Stomach (tissue), 9 donors: ENCODE results near the gene APP. TPM values are rescaled to one million over a fixed set of nuclear protein-coding genes. Genes with fewer than 3 reads are reported as not detected.
A peak's percentile ranks its signal among the peaks of the same experiment; 100 is the strongest.

Experiments
- DNase-seq, 2 donors: peaks; one replicate each; pipeline versions ENCODE4 v3.0.0 to v3.0.0-alpha.2; 2013 to 2019
- H3K27ac ChIP-seq, 5 donors: fragments of 200-600 bp in 4 of 5; sonication (generic) in 4 of 5; one replicate each; pipeline ENCODE4 v1.5.1; 2013 to 2019; ENCODE audit warnings: mild to moderate bottlenecking in 1 of 5, moderate library complexity in 1 of 5
- H3K27me3 ChIP-seq, 3 donors: fragments of 200-600 bp; sonication (generic); one replicate each; pipeline ENCODE4 v1.5.1; 2017 to 2019; ENCODE audit warnings: mixed run types in 1 of 3
- H3K36me3 ChIP-seq, 4 donors: fragments of 200-600 bp; sonication (generic); 1 replicate in 3 of 4; 2 replicates in 1 of 4; pipeline ENCODE4 v1.5.1; 2016 to 2019
- H3K4me1 ChIP-seq, 4 donors: fragments of 200-600 bp; sonication (generic); one replicate each; pipeline ENCODE4 v1.5.1; 2016 to 2019
- H3K4me3 ChIP-seq, 4 donors: fragments of 200-600 bp; sonication (generic) in 3 of 4; one replicate each; pipeline ENCODE4 v1.5.1; 2016 to 2019; ENCODE audit warnings: mild to moderate bottlenecking in 1 of 4
- H3K9me3 ChIP-seq, 4 donors: fragments of 200-600 bp; sonication (generic); one replicate each; pipeline ENCODE4 v1.5.1; 2016 to 2019
- EP300 ChIP-seq: sonication (generic); formaldehyde crosslinking; IDR thresholded peaks from one replicate; pipeline ENCODE4 v1.6.1; 2017; ENCODE audit warnings: antibody characterized with exemption
- POLR2A ChIP-seq, 4 donors: fragments of 450-650 bp; IDR thresholded peaks; one replicate each; pipeline ENCODE4 v1.6.1; 2016; ENCODE audit warnings: antibody characterized with exemption in 4 of 4, control low read depth in 2 of 4, mild to moderate bottlenecking in 1 of 4, moderate library complexity in 1 of 4
- POLR2AphosphoS5 ChIP-seq, 3 donors: sonication (generic); formaldehyde crosslinking; IDR thresholded peaks; one replicate each; pipeline ENCODE4 v1.6.1; 2016; ENCODE audit warnings: antibody characterized with exemption in 3 of 3
- WGBS, 5 donors: extraction: QIAGEN DNeasy Blood & Tissue Kit in 3 of 5; methylation state at CpG; one replicate each; pipeline versions ENCODE4 v1.1.5 to v1.1.7; 2013 to 2018; 5-methylcytosine and 5-hydroxymethylcytosine counted together
- intact Hi-C: fragments of 100-400 bp; cut with DNase I; formaldehyde crosslinking; loops from one replicate; pipeline ENCODE4 v1.15.1; 2023; ENCODE audit warnings: low total_unique reads
- polyA plus RNA-seq, 3 donors: library from polyadenylated mRNA; stranded (reverse); fragments of 200-250 nt; gene quantifications; one replicate each; pipeline ENCODE4 v1.2.3, GENCODE V29; 2013
- total RNA-seq, 5 donors: library from RNA; depleted of rRNA; stranded (reverse); fragments of >200 nt; gene quantifications; one replicate each; pipeline versions ENCODE4 v1.1.0 to v1.2.3, GENCODE V29; 2014 to 2016
- TF ChIP-seq, protein P1 (sequence below), 7 experiments: fragments of 450-650 bp in 4 of 7; fragments of 200-600 bp in 3 of 7; sonication (generic) in 3 of 7; IDR thresholded peaks; one replicate each; pipeline ENCODE4 v1.5.1; 2016 to 2019; ENCODE audit warnings: antibody characterized with exemption in 7 of 7, control low read depth in 2 of 7, mild to moderate bottlenecking in 1 of 7
- donor health status: healthy with polysubstance abuse.
- donor health status: Bipolar disorder and iron deficiency.
- donor health status: healthy.

Gene APP
- total and polyA plus RNA-seq, 8 donors: 41.2 to 408 (median 200) TPM

DNA sequence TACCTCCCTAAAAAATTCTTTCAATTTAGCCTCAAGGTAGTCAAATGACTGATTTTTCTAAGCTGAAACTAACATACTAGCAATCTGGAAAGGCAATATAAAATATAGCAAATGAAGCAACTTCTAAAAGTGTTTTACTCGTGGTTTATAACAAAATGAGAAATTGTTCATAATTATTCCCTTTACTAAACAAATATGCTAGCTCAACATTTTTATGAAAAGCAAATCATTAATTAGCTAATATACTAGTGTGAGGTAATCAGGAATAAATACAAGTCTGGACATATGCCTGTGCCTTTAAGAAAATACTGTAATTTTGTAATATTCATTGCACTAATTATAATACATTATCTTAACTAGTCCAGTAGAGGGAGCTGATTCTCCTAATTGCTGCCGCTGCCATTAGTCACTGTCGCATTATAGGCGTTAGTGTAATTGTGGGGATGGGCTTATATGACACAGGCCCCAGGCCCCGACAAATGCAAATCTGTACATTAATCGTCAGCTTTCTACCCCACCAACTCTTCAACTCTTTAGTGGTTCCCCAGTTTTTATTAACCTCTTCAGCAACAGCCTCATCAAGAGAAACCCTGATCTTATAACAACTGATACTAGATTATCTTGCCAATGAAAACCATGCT lies 274.9 kb downstream of the APP start:
- no peaks in the 10 kb centered on the region for H3K27me3 ChIP-seq
- H3K27ac ChIP-seq: no peak overlapping the region
- H3K4me3 ChIP-seq: no peak overlapping the region
- DNase-seq: peak in 1 of 2 donors; percentile 76
- H3K4me1 ChIP-seq: peaks cover 0 to 10% (median 2%) of the 10 kb centered on the region in 4 donors
- no peaks in the 10 kb centered on the region for H3K9me3 ChIP-seq
- WGBS, 5 donors: 18 to 23% (median 22%) methylated on average over 6 of the region's 6 CpGs
- peaks cover 6 to 39% (median 33%) of the 10 kb centered on the region in 4 donors for H3K36me3 ChIP-seq
- TF ChIP-seq, protein P1, sequence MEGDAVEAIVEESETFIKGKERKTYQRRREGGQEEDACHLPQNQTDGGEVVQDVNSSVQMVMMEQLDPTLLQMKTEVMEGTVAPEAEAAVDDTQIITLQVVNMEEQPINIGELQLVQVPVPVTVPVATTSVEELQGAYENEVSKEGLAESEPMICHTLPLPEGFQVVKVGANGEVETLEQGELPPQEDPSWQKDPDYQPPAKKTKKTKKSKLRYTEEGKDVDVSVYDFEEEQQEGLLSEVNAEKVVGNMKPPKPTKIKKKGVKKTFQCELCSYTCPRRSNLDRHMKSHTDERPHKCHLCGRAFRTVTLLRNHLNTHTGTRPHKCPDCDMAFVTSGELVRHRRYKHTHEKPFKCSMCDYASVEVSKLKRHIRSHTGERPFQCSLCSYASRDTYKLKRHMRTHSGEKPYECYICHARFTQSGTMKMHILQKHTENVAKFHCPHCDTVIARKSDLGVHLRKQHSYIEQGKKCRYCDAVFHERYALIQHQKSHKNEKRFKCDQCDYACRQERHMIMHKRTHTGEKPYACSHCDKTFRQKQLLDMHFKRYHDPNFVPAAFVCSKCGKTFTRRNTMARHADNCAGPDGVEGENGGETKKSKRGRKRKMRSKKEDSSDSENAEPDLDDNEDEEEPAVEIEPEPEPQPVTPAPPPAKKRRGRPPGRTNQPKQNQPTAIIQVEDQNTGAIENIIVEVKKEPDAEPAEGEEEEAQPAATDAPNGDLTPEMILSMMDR (IDR thresholded peaks at IDR 0.05): peak in 4 of 7 experiments; percentile 21 to 54 (median 46)
- TF ChIP-seq POLR2AphosphoS5 (IDR thresholded peaks at IDR 0.05): peak in 1 of 3 donors; percentile 19
- no peak for TF ChIP-seq EP300
- intact Hi-C loops: no loop called here

DNA sequence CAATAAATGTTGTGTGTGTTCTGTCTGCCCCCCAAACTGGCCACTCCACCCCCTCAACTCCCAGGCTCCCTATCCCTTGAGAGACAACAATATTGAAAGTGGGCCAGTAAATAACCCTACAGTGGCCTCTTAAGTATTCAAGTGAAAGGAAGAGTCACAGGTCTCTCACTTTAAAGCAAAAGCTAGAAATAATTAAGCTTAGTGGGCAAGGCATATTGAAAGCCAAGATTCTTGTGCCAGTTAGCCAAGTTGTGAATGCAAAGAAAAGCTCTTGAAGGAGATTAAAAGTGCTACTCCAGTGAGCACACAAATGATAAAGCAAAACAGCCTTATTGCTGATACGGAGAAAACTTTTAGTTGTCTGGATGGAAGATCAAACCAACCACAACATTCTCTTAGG lies 277.4 kb downstream of the APP start:
- DNase-seq: no peak
- 38 to 64% (median 46%) methylated on average over 1 of the region's 1 CpG for WGBS, 5 donors
- TF ChIP-seq EP300 (no peak), POLR2AphosphoS5 (IDR thresholded peaks at IDR 0.05) (no peak), POLR2A (IDR thresholded peaks at IDR 0.05) (no peak)
- TF ChIP-seq, protein P1 (IDR thresholded peaks at IDR 0.05): no peak
- Histone ChIP-seq H3K9me3 (no peaks in the 10 kb centered on the region), H3K27ac (no peak overlapping the region), H3K36me3 (peaks cover 6 to 64% (median 55%) of the 10 kb centered on the region in 4 donors), H3K4me3 (no peak overlapping the region), H3K27me3 (no peaks in the 10 kb centered on the region), H3K4me1 (peaks cover 0 to 10% (median 4%) of the 10 kb centered on the region in 4 donors)
- intact Hi-C loops: no loop called here

DNA sequence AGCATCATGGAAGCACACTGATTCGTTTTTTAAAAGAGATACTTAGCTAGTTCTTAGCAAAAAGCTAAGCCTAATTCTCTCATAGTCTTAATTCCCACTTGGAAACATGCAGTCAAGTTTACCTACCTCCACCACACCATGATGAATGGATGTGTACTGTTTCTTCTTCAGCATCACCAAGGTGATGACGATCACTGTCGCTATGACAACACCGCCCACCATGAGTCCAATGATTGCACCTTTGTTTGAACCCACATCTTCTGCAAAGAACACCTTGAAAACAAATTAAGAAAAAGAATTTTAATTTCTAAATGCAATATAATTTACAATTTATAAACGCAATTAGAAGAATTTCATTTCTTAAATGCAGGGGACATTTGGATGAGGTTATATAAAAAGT lies 279.0 kb downstream of the APP start:
- no peak overlapping the region for H3K27ac ChIP-seq
- H3K9me3 ChIP-seq: no peaks in the 10 kb centered on the region
- H3K36me3 ChIP-seq: peaks cover 0 to 64% (median 53%) of the 10 kb centered on the region in 4 donors
- H3K27me3 ChIP-seq: no peaks in the 10 kb centered on the region
- no peak for DNase-seq
- peaks cover 0 to 10% (median 9%) of the 10 kb centered on the region in 4 donors for H3K4me1 ChIP-seq
- intact Hi-C loops: no loop called here
- WGBS, 5 donors: 87 to 94% (median 92%) methylated on average over 5 of the region's 5 CpGs
- no peak overlapping the region for H3K4me3 ChIP-seq
- no peak for TF ChIP-seq EP300
- TF ChIP-seq, protein P1 (IDR thresholded peaks at IDR 0.05): no peak
- TF ChIP-seq POLR2AphosphoS5 (IDR thresholded peaks at IDR 0.05): no peak
- TF ChIP-seq POLR2A (IDR thresholded peaks at IDR 0.05): no peak

DNA sequence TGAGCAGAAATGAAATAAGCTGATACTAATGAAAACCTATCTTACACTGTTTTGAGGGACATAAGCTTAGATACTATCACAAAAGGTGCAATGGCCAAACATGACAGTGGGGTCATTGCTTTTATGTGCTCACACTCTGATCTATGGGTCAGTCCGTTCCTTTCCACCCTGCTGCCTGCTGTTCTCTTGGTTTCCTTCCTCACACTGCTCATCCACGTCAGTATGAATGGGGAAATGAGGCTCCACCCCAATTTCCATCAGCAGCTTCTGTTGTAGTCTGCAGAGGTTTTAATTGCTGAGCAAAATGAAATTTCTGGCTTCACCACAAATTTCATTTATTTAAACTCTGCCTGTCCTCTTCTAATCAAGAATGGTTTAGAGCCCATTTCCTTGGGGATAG lies 280.6 kb downstream of the APP start:
- peaks cover 0 to 10% (median 4%) of the 10 kb centered on the region in 4 donors for H3K4me1 ChIP-seq
- 73 to 95% (median 85%) methylated on average over 2 of the region's 2 CpGs for WGBS, 5 donors
- TF ChIP-seq, protein P1 (IDR thresholded peaks at IDR 0.05): no peak
- TF ChIP-seq POLR2A (IDR thresholded peaks at IDR 0.05) (no peak), EP300 (no peak), POLR2AphosphoS5 (IDR thresholded peaks at IDR 0.05) (no peak)
- H3K4me3 ChIP-seq: no peak overlapping the region
- intact Hi-C loops: no loop called here
- no peaks in the 10 kb centered on the region for H3K9me3 ChIP-seq
- DNase-seq: peak in 1 of 2 donors; percentile 39
- no peaks in the 10 kb centered on the region for H3K27me3 ChIP-seq
- H3K27ac ChIP-seq: no peak overlapping the region
- H3K36me3 ChIP-seq: peaks cover 0 to 67% (median 56%) of the 10 kb centered on the region in 4 donors
